HG03558 (cell line): Measurements from ENCODE around the gene SCYGR3.

Experiments
- ATAC-seq: cut with Tn5 transposase; IDR thresholded peaks from one replicate; pipeline ENCODE4 v1.9.1; 2021; ENCODE audit warnings: moderate number of reproducible peaks; ENCODE audit not compliant: unreplicated experiment; ENCODE audit errors: extremely low read depth

Gene SCYGR3

DNA sequence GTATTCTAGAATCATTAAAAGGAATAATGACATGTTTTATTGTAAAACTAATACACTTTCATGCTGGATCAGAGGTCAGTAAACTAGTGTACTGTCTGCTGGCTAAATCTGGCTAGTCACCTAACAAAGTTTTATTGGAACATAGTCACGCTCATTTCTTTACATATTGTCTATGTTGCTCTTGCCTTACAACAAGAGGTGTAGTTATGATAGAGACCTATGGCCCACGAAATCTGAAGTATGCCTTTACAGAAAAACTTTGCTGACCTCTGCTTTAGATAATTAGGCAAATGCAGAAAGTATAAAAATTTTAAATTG is 45.8 kb downstream of the SCYGR3 start:
- no peak for ATAC-seq

DNA sequence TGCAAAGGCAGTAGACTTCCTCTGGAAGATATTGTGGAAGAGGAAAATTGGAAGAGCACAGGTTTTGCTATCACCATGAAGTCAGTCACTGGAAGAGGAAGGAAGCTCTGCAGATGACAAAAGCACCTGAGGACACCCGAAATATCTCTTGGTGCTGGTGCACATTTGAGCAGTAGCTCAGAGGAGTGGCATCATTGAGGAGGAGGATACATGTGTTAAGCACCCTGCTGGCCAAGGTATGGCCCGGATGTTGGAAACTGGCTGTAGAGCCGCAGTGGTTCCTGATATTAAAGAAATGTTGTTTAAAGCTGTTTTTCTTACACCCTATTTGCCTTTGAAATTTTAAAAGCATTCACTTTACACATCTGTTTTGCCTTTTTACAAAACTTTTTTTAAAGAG is 48.6 kb downstream of the SCYGR3 start:
- ATAC-seq, result no peak

DNA sequence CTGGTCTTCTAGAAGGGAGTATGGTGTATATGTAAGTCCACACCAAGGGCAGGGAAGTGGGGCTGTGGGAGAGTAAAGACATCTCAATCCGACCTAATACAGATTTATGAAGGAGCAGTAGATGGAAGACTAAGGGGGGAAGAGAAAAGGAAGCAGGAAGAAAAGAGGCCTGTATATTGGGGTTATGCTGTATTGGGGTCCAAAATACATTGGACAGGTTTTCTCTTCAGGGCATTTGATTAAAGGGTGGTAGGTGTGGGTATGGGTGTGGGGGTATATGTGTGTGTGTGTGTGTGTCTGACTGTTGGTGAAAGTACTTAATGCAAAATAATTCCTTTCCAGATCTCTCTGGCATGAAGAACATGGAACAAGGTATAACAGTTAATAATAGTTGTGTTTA is 49.6 kb downstream of the SCYGR3 start:
- ATAC-seq, result no peak
